Putamen (tissue), 1 donor: ENCODE results near the gene RHBDL2.
"Not testable (repeated sequence)": the region's sequence is repeated elsewhere in the genome, so short reads cannot be mapped to it uniquely, and the experiment has no call there.

Experiments used
- DNase-seq: peaks from one replicate; pipeline ENCODE4 v3.0.0-alpha.2; 2016; ENCODE audit warnings: low spot score

Gene RHBDL2, protein sequence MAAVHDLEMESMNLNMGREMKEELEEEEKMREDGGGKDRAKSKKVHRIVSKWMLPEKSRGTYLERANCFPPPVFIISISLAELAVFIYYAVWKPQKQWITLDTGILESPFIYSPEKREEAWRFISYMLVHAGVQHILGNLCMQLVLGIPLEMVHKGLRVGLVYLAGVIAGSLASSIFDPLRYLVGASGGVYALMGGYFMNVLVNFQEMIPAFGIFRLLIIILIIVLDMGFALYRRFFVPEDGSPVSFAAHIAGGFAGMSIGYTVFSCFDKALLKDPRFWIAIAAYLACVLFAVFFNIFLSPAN

DNA sequence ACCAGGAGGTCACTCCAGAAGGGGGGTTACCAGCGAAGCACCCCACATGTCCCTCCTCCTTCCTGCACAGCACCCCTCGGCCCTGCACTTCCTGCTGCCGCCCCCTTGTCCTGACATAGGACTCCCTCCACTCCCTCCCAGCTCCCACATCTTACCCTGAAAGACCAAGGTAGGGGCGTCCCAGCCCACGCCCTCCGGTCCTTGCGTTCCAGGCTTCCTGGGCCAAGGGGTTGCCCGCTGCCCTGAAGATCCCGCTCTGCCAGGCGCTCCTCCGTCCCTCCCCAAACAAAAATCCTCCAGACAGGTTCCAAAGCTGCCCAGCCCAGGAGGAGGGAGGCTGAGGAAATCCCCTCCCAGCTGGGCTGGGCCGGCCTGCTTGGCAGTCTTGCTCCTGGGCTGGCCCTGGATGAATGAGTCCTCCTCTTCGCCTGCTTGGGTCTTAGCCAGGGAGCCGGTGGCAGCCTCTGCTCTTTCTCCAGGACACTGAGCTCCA is at the start of gene RHBDL2:
Gene RHBDL2 (minus strand): TSS at position 304 of the 493 bp plus-strand sequence. CDS start 22,618 bp downstream, outside the sequence.
- DNase-seq: peak; percentile 78

DNA sequence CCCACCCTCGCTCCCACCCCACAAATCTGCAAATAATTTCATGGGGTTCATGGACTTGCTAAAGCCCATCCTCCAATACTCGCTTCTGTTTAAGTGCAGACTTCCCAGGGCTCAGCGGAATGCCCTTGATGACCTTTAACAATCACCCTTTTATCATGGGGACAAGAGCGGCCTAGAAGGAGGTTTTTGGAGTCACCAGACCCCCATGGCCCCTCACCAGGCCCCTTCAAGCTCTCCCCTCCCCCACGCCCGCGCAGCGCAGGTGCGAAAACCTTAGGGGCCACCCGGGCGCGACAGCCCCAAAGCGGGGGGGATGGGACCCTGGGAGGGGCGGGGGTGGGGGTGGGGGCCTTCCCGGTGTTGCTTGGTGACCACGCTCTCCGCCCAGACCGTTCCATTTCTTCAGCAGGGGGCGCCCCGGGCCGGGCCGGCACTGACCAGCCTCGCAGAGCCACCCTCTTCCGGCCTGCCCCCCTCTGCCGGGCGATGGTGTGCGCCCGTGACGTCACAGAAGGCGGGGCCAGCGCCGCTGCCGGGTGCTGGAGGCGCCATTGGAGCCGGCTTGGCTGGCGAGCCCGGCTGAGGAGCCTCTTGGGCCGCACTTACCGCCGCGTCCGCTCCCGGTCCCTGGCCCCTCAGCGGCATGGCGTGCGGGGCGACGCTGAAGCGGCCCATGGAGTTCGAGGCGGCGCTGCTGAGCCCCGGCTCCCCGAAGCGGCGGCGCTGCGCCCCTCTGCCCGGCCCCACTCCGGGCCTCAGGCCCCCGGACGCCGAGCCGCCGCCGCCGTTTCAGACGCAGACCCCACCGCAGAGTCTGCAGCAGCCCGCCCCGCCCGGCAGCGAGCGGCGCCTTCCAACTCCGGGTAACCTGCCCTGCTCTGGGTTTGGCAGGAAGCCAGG is 49.4 kb upstream of the RHBDL2 start, which contains the start of gene AKIRIN1:
Gene AKIRIN1 (plus strand): TSS at position 539 of the 900 bp plus-strand sequence. CDS start 105 bp downstream, at position 644.
- peak; percentile 96 for DNase-seq

DNA sequence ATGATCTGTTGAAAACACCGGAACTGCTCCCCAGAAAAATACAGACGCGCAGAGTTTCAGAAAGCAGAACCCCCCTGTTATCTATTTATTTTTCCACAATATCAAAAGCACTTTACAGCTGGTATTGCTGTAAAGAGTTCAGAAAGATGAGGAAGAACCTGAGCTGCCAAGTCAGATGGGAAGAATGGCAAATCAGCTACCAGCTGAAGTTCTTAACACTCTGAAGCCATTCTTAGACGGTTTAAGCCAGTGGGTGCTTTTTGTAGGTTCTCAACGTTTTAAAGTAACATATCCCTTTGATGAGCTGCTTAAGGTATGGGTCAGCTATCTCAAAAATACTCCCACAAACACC is 48.7 kb upstream of the RHBDL2 start:
- no peak for DNase-seq

DNA sequence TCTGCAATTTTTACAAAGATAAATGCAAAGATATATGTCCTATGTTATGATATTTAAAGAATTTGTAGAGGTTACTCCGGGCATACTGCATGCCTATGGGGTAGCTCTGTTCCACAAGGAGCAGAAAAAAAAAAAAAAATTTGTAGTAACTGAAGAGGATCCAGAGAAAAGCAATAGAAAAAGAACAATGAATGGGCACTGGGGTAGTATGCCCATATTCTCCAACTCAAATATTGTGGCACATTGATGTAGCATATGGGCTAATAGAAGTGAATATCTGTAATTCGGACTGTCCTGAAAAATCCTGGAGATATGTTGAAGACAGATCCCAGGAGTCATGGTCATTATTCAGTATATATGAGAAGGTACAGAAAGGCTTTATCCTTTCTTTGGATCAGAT is 48.3 kb upstream of the RHBDL2 start:
- no peak for DNase-seq

DNA sequence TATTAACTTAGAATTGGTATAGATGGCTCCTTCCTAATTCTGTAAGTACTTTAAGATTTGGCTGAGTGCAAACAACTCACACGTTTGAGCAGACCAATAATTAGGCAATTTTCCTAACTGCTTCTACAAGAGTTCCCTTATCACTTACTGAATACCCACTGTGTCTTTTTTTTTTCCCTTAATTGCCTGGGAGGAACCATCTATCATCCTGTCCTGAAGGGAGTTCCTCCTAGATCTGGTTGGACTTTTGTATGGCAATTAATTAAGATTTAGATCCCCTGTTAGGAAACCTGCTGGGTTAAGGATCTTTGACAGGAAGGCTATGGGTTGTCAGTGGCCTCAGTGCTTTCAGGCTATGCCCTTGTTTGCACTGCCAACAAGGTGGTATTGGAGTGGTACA is 37.8 kb upstream of the RHBDL2 start:
- DNase-seq: not testable (repeated sequence)

DNA sequence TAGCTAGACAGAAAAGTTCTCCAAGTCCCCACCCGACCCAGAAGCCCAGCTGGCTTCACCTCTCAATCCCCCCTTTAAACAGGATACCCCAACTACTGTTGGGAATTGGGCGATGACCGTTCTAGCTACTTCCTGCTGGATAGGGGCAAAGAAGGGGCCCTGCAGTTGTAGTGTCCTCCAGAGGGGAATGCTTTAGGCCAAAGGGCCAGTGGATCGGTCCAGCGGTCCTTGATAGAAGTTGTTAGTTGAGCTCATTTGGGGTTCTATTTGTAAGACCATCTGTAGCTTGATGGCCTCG is 36.6 kb upstream of the RHBDL2 start:
- DNase-seq: not testable (repeated sequence)

DNA sequence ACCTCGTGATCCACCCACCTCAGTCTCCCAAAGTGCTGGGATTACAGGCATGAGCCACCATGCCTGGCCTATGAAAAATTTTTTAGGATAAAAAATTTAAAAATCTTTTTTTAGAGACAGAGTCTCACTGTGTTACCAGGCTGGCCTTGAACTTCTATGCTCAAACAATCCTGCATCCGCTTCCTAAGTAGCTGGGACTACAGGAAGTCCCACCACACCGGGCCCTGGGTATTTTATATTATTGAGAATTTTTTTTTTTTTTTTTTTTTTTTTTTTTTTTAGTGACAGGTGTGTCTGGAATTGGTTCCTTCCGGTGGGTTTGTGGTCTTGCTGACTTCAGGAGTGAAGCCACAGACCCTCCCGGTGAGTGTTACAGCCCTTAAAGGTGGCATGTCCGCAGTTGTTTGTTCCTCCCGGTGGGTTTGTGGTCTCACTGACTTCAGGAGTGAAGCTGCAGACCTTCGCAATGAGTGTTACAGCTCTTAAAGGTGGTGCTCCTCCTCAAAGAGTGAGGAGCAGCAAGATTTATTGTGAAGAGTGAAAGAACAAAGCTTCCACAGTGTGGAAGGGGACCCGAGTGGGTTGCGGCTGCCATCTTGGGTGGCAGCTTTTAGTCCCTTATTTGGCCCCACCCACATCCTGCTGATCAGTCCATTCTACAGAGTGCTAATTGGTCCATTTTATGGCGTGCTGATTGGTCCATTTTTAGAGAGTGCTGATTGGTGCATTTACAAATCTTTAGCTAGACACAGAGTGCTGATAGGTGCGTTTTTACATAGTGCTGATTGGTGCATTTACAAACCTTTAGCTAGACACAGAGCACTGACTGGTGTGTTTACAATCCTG is 36.0 kb upstream of the RHBDL2 start:
- DNase-seq: not testable (repeated sequence)

DNA sequence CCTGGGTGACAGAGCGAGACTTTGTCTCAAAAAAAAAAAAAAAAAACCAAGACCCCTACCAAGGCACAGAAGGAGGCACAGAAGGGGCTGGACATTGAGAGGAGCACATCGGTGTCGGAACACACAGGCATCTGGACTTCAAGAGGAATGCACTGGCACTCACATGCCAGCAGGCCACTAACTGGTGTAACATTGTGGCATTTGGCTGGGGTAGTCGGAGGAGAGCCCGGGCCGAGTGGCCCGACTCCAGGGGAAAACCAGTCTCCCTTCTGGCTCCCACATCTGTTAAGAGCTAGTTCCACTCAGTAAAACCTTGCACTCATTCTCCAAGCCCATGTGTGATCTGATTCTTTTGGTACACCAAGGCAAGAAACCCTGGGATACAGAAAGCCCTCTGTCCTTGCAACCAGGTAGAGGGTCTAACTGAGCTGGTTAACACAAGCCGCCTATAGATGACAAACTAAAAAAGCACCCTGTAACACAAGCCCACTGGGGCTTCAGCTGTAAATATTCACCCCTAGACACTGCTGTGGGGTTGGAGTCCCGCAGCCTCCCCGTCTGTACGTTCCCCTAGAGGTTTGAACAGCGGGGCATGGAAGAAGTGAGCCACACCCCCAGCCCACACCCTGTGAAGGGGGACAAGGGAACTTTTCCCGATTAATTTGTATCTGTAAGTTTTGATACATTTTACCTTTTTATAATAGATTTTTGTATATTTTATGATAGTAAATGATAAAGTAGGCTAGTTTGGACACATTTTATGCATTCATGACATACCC is 32.2 kb upstream of the RHBDL2 start:
- no peak for DNase-seq

DNA sequence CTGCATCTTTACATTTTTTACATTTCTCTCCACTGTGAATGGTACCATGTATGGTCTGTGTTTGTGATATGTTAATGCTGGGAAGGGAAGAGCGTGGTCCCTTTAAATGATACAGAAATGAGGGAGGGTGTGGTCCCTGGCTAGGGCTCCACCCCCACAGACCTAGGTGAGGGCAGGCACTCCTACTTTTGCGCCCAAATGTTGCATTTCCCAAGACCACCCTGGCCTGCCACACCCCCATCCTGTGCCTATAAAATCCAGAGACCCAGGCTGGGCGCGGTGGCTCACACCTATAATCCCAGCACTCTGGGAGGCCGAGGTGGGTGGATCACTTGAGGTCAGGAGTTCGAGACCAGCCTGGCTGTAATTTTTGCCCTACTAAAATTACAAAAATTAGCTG is 31.5 kb upstream of the RHBDL2 start:
- DNase-seq: not testable (repeated sequence)

DNA sequence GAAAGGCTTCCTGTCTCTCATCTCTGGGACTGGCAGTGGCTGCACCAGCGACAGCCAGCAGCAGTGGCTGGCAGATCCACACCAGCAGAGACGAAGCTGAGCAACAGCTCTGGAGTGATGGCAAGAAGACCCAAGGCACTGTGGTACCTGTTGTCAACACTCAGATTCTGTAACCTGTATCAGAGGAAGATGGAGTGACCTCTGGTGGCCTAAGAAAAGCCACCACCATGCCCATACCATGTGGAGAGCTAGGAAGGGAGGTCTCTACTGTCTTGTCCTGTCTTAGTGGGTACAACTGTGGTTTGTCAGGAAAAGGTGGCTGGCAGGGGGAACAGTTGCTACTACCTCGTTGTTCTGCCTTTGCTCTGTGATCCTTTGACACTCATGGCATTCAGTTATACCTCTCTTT is 22.5 kb upstream of the RHBDL2 start:
- no peak for DNase-seq

DNA sequence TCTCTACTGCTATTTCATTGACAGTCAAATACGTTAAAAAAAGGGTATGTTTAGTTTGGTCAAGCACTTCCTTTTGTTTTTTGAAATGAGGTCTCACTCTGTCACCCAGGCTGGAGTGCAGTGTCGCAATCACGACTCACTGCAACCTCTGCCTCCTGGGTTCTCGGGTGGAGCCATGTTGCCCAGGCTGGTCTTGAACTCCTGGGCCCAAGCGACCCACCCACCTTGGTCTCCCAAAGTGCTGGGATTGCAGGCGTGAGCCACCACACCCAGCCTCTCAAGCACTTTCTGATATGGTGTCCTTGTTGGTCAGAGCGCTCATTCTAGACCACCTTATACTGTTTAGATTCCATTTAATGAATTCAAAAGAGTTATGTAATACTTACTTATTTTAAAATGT is 20.9 kb upstream of the RHBDL2 start:
- DNase-seq: no peak

DNA sequence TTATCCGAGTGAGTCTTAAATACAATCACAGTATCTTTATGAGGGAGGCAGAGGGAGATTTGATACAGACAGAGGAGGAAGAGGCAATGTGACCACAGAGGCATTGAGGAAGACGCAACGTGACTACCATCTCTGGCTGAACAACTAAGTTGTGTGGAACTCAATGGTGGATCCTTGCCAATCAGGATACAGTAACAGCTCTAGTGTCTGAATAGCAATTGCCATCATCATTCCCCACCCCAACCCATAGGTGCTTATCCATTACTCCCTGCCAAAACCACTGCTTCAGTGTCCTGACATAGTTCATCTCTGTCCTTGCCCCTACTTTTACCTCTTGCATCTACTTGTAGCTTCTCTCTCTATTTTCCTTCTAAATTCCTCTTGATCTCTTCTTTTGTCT is 20.5 kb upstream of the RHBDL2 start:
- no peak for DNase-seq

DNA sequence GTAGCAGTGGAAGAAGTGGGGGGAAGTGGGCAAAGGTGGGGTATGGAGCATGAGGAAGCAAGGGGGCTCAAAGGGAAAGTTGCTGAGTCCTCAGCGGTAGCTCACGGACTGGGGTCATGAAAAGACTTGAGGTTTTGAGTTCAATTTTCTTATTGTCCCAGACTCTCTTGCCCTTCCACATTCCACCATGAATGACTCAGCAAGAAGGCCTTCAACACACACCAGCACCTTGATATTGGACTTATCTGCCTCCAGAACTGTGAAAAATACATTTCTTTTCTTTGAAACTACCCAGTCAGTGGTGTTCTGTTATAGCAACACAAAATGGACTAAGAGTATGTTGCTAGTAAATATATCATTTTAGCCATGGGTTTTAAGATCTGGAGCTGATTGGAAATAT is 17.3 kb upstream of the RHBDL2 start:
- no peak for DNase-seq

DNA sequence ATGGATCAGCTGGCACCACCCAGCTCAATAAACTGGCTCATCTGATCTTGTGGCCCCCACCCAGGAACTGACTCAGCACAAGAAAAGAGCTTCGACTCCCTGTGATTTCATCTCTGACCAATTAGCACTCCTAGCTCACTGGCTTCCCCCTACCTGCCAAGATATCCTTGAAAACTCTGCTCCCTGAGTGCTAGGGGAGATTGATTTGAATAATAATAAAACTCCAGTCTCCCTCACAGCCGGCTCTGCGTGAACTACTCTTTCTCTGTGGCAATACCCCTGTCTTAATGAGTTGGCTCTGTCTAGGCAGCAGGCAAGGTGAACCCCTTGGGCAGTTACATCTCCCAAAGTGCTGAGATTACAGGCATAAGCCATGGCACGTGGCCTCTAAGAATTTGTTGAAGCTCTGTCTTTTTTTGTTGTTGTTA is 11.8 kb upstream of the RHBDL2 start:
- no peak for DNase-seq

DNA sequence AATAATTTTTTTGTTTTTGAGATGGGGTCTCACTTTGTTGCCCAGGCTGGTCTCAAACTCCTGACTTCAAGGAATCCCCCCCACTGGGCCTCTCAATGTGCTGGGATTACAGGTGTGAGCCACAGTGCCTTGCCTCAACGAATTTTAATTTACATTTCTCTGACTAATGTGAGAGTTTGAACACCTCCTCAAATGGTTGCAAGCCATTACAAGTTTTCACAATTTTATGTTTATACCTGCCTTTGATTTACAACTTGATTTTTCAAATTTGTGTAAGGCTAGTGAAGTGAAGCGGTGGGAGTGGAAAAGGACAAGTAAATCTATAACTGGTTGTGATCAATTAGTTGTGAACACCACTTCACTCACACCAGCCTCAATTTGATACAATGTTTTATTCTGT is 8.9 kb upstream of the RHBDL2 start:
- no peak for DNase-seq

DNA sequence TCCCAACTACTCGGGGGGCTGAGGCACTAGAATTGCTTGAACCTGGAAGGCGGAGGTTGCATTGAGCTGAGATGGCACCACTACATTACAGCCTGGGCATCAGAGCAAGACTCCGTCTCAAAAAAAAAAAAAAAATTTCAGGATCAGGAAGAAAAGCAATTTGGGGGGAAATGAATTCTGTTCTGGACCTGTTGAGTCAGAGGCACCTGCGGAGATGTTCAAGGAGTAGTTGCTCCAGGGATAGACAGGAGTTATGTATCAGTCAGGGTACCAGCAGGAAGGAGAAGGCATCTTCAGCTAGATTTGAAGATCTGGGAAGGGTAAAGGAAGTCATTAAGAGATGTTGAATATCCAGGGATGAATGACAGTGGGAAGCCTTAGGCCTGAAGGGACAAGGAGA is 2.9 kb upstream of the RHBDL2 start:
- no peak for DNase-seq

DNA sequence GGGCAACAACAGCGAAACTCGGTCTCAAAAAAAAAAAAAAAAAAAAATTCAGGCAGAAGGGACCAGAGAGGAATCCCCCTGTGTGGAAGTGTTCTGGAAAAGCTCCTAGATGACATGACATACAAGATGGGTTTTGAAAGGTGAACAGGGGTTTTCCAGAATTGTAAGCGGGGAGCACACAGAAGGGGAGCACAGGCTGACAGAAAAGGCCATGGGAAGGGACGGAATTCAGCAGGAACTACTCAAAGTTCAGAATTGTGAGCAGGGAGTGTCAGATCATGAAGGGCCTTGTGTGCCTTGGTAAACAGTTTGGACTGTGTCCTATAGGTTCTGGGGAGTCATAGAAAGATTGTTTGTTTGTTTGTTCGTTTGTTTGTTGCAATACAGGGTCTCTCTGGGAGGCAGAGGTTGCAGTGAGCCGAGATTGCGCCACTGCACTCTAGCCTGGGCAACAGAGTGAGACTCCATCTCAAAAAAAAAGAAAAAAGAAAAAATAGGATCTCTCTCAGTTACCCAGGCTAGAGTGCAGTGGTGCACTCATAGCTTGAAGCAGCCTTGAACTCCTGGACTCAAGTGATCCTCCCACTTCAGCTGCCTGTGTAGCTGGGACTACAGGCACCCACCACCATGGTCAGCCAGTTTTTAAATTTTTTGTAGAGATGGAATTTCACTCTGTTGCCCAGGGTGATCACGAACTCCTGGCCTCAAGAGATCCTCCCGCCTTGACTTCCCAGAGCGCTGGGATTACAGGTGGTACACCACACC is 1.2 kb upstream of the RHBDL2 start:
- no peak for DNase-seq

DNA sequence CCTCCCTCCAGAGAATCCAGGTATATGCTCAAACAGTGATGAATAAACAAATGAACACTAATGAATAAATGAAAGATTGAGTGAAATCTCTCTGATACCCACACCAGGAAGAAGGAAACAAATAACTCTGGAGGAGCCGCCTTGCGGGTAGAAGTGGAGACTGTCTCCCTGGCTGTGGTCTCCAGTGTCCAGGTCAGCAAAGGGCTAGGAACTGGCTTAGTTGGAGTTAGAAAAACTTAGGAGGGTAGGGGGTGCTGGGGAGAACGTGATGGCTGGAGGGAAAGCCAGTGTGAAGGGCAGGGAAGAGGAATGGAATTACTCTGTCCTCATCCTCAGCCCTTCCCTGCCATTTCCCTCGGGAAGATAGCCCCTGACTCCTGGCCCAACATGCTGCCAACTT is 537 bp downstream of the RHBDL2 start:
- DNase-seq: no peak

DNA sequence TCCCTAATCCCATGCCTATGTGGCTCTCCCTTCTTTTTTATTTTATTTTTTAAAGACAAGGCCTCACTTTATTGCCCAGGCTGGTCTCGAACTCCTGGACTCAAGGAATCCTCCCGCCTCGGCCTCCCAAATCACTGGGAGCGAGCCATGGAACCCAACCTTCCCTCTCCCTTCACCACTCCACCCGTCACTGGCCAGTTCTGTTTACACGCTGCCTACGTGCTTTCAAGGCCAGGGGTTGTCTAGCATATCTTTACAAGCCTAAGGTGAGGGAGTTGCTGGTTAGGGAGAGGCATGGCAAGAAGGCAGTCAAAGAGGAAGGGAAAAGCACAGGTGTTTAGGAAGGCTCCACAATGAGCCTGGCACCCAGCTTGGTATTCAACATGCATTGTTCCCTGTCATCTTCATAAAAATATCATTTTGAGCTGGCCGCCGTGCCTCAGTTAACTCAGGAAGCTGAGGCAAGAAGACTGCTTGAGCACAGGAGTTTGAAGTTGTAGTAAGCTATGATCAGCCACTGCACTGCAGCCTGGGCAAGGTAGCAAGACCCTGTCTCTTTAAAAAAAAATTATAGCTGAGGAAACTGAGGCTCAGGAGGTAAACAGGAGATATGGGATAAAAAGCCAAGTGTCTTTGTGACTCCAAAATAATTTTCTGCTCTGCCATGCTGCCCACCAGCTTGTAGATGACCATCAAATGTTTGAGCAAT is 1.1 kb downstream of the RHBDL2 start:
- no peak for DNase-seq

DNA sequence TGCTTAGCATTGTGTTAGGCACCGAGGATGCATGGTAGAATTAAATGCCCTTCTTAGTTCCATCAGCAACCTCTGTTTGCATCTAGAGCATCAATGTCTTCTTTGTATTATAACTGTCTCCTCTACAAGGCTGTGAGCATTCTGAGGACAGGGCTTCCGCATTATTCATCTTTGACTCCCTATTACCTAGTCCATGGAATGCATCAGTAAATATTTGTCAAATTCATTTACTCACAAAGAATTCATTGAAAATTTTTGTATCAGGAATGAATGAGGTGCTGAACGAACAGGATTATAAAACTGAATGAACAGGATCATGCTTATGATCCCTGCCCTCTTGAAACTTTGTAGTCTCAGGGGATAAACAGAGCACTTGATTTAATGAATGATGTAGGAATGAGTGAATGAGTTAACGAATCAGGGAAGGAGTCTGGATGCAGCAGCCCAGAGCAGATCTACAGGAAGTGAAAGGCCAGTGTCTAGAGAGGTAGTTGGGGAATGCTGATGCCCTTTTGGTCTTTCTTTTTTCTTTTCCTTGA is 2.8 kb downstream of the RHBDL2 start:
- DNase-seq: no peak
